A673 (cell line): Measurements from ENCODE around the gene DNAJC6.

Source experiments
- EZH2 ChIP-seq: fragments of 200-600 bp; sonication (generic); IDR thresholded peaks from 2 replicates; pipeline ENCODE4 v1.6.1; 2017; ENCODE audit warnings: borderline replicate concordance, low read depth, mild to moderate bottlenecking, mixed read lengths, antibody characterized with exemption, low read length; ENCODE audit not compliant: poor library complexity, severe bottlenecking
- TF ChIP-seq, protein P1 (sequence below): fragments of 300-800, 200-600 bp; sonication (generic); conservative IDR thresholded peaks from 2 replicates; pipeline ENCODE4 v1.5.1; 2017; ENCODE audit warnings: low read depth, mild to moderate bottlenecking, antibody characterized with exemption, low read length, moderate library complexity, mixed read lengths

- TF ChIP-seq, protein P1, sequence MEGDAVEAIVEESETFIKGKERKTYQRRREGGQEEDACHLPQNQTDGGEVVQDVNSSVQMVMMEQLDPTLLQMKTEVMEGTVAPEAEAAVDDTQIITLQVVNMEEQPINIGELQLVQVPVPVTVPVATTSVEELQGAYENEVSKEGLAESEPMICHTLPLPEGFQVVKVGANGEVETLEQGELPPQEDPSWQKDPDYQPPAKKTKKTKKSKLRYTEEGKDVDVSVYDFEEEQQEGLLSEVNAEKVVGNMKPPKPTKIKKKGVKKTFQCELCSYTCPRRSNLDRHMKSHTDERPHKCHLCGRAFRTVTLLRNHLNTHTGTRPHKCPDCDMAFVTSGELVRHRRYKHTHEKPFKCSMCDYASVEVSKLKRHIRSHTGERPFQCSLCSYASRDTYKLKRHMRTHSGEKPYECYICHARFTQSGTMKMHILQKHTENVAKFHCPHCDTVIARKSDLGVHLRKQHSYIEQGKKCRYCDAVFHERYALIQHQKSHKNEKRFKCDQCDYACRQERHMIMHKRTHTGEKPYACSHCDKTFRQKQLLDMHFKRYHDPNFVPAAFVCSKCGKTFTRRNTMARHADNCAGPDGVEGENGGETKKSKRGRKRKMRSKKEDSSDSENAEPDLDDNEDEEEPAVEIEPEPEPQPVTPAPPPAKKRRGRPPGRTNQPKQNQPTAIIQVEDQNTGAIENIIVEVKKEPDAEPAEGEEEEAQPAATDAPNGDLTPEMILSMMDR, result no peak
- no peak for TF ChIP-seq EZH2
These were observed 134.3 kb downstream of the DNAJC6 start for GRCh38 chr1:65443647-65444046.
